Fibroblast of peridontal ligament (primary cell): ENCODE results near the gene NKAIN2.

Source experiments
- DNase-seq: peaks from one replicate; pipeline ENCODE4 v3.0.0-alpha.2; 2010; ENCODE audit errors: extremely low read depth

NKAIN2 gene

DNA sequence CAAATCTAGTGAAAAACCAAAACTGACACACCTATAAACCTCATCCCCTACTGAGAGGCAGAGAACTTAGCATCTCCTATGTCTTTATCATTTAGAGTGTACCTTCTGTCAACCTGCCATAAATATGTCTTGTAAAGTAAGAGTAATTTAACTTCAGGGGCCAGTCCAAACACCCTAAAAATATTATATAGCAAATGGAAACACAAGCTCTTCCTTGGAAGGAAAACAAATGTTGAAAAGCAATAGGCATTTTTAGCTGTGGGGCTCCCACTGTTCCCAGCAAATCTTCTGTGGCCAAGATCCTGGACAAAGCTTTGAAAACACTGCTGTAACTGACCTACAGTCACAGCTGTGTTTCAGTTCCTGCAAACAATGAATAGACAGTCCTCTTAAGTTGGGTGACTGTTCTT is 1018.5 kb downstream of the NKAIN2 start:
- DNase-seq, result no peak

DNA sequence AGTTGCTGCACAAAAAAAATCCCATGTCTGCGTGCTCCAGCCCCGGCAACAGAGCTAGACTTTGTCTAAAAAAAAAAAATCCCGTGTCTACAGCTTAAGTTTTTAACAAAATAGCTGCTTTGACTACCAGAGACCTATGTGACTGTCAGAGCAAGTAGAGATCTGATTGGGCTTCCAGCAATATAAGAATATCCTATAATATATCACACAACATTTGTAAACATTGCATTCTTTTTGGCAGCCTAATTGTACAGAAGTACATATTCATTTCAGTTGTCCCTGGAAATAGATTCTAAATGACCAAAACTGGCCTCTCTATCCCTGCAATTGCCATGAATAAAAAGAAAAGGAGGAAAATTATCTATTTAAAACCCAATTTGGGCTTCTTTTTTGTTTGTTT is 1019.1 kb downstream of the NKAIN2 start:
- DNase-seq, result no peak

DNA sequence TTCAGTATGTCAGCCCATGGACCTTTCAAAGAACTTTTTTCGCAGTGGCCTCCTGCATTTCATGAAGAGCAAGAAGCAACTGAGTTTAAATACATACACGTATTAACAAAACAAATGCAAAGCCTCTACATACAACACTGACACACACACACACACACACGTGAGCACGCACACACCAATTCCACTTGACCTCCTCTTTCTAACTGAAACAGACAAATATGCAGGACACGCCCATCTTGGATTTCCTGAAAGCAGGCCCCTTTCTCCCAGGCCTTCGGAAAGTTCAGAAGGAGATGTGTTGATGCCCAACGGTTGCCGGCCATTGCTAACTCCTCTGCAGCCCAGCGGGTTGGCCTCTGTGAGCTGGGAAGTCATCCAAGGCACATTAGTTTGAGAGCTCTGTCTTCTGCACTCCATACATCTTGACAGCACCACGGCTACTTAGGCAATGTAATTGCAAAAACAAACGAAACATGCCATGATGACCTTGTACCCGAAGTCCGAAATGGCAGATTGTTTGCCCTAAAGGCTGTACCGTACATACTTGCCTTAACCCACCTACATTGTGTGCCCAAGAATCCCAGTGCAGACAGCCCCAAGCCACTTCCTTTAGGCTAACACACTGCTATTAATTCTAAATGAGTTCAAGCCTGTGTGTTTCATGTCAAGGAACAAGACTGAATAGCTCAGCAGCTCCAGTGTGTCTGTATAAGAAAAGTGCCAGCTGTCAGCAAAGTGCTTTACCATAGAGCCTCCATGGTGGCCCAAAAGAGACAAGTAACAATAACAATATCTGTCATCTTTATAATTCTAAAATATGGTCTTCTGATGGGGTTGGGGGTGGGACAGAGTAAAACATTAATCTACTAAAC is 1019.8 kb downstream of the NKAIN2 start:
- DNase-seq, result no peak

DNA sequence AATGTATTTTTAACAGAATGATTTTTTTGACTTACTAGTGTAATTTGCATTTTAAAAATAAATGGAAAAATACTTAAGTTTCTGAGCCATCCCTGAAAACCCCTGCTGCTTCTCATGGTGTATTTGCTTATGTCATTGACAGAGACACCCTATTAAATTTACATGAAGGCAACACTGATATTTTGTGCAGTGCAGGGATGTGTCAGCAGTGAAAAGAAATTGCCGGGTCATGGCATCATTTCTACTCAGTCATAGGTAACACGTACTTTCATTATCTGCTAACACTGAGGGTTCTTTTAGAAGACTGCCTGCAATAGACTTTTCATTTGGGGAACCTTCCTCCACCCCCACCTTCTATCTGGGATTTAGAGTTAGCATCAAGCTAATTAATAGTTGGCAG is 1021.9 kb downstream of the NKAIN2 start:
- DNase-seq, result no peak

DNA sequence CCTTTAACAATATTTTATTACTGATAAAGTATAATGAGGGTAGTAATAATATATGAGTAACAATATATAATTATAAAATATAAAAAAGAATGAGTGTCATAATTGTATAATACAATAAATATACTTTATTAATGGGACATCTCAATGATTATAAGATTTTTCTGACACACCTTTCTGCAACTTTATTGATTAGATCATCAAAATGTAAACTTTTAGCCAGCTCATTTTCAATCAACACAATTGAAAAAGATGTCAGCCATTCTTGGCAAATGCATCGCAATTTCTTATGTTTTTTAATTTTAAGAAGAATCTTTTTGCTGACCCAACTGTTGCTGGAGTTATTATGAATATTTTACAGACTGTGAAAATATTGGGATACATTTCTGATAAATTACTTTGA is 1026.2 kb downstream of the NKAIN2 start:
- DNase-seq, result no peak

DNA sequence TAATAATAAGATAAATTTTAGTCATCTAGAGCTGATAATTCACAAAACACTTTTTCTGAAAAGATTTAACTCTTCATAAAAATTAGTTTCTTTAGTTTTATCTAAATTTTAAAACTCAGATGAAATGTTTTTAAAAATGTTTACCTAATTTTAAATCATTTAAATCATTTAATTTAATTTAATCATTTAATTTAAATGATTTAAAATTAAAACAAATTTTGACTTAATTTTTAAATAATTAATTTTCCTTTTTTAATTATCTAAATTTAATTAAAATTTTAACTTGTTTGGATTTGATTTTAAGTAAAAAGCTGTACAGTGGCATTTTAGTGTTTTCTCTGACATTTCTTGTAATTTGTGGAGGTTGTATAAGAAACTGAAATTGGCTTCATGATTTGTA is 1026.8 kb downstream of the NKAIN2 start:
- no peak for DNase-seq

DNA sequence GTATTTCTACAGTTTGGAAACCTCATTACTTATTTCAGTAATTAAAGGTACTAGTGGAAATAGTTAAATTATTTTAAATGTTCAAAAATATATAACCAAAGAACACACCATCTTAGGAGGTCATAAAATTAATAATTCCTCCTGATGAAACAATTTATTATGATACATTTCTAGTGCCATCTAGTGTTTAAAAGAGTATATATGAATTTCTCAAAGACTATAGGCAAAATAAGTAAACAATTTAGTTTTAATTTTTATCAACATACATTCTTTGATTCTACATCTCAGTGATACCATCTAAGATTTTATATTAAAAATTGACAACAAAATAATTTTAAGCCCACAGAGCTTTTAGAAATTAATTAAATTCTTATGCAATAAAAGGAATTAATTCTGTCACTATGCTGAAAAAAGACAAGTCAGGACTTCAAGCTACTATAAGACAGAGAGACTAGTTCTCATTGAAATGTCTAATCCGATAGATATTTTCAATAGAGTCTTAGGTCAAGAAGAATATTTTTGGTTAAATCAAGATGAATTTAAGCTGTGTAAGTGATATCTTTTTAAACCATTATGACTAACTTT is 1050.8 kb downstream of the NKAIN2 start:
- peak; percentile 20 for DNase-seq

DNA sequence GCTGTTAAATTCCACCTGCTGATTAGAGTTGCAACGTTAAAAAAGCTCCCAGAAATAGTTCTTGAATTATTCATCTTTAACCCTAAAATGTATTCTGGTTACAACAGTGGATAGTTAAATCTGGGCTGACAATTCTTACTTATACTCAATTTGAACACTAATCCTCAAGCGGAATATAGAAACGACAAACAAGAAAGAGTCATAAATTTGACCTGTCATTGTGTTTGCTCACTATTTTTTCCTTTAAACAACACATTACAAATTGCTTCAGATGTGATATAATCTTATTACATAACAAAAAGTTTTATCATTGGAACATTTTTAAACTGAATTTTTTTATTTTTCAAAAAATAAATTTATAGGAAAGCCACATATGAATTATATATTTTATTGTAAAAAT is 1054.1 kb downstream of the NKAIN2 start:
- no peak for DNase-seq

DNA sequence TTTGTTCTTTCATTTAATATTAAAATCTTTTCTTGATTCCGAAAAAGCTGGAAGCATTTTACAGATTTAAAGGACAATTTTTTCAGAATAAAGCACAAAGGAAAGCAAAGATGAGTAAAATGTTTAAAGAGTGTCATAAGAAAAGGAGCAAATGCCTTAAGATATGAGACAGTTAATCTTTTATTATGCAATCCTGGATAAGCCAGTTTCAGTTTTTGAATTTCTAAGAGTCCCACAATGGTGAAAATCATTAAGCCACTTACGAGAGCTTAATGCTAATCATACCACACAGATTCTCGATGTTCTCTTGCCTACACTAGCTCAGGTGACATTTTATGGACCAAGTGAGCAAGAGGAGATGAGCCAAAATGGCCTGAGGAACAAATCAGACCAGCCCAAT is 1054.9 kb downstream of the NKAIN2 start:
- no peak for DNase-seq

DNA sequence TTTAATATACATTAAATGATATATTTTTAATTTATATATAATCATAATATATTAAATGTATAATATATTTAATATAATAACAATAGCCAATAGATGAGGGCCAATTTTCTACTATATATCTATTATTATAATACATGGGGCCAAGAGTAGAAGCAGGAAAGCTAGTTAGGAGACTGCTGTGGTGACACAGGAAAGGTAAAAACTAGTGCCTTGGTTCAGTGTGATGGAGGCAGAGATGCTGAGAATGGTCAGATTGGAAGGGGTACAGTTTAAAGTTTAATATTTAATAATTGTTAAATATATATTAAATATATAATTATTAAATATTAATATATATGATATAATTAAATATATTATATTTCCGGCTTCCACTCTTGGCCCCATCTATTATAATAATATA is 1055.7 kb downstream of the NKAIN2 start:
- DNase-seq, result no peak

DNA sequence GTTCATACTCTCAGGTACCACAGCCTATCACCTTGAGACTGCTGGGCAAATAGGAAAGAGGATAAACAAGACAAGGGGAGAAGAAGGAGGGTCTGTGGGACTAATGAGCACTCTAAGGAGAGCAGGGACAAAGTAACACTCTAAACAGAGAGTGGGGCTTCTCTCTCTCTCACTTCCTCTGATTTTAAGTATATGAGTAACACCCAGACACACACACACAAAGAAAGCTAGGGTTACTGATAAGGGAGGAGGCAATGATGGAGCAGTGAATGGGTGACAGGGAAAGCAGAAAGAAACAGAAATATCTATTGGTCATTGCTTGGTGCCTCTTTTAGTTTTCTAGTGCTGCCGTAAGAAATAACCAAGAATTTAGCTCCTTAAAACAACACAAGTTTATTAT is 1062.4 kb downstream of the NKAIN2 start:
- DNase-seq, result no peak

DNA sequence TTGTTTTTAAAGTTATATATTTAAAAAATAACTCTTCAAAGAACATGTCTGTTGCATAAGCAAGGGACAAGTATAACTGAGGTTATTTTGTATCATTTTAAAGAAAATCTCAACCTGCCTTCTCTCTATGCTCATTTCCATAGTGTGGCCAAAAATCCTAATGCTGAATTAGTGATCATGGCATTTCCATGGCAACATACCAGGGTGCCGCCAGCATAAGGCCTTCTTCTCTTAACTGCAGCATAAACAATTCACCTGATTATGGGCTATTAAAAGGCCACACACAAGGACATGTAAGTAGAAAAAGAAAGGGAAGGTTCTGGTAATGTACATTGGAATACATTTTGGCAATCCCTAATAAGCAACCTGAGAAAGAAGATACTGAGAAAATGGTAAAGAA is 1063.5 kb downstream of the NKAIN2 start:
- DNase-seq, result no peak

DNA sequence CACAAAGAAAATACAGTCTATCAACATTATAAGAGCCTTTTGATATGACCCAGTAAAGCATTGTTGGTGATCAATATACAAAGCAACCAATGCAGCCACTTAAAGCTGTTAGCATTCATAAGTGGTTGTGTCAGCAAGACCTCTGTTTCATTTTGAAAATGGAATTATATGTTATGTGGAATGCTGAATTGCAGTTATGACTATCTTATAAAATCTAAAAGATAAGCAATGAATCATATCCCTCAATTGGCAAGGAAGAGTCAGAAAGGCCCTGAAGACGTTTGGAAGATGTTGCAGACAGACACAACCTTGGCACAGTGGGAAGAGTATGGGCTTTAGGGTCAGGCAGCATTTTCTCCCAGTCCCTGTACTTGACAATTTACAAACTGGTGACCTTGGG is 1064.8 kb downstream of the NKAIN2 start:
- peak; percentile 29 for DNase-seq

DNA sequence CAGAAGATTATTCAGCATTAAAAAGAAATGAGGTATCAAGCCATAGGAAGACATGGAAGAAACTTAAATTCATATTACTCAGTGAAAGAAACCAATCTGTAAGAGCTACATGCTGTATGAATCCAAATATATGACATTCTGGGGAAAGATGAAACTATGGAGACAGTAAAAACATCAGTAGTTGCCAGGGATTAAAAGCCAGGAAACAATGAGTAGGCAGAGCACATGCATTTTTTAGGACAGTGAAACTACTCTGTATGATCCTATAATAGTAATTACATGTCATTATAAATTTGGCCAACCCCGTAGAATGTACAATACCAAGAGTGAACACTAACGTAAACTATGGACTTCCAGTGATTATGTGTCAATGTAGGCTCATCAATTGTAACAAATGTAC is 1065.8 kb downstream of the NKAIN2 start:
- peak; percentile 65 for DNase-seq

DNA sequence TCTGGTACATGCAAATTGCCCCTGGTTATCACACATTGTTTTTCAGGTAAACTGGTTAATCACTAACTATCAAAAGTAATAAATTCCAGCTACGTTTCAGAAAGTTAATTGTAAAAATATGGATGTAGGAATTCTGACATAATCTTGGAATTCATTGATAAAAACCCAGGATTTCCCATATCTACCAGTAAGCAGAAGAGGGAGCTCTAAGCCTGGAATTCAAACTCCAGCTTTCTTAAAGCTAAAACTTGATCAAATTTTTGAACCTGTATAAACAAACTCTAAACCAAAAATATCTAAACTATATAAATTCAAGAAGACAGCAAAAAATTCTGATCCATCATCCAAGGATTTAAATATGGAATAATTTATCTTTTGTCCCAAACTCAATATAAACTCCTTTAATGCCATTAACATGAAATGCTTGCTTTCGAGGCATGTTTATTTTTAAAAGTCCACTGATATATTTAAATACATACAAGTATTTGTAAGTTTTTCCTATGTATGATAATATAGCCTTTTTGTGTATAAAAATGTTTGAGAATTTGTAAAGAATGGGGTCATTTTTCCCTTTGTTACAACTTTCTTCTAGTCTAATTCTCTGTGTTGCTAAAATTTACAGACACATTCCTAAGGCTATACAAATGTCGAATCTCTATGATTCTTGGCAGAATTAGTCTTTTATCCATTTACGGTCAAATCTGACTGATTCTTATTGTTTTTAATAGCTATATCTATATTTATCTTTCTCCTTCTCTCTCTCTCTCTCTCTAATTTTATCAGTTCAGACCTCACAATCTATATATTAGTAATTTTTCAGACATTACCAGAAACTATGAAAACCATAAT is 1067.2 kb downstream of the NKAIN2 start:
- peak; percentile 80 for DNase-seq

DNA sequence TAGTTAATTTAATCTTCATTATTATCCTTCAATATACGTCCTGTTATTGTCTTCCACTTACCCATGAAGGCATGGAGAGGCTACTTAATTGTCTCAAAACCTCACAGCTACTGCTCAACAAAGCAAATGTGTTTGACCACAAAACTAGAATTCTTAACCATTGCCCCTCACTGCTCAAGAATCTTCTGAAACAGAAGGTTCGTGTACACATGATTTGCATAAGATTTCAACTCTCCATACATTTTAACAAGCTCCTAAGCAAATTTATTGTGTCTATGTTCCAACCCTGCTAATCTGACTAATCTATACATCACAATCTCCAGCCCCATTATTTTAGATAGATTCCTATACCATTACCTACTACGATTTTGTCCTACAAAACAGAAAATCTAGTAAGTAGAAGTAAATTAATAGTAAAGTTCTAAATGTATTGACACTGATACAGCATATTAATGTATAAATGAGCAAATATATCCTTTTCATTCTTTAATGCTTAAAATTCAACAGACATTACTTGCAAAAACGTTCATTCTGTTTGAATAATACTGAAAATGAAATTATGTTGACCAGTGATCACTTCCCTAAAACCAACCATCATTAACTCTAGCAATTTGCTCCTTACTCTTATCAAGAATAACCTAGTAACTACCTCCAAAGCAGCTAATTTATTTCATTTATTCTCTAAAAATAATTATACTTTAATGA is 1068.8 kb downstream of the NKAIN2 start:
- no peak for DNase-seq

DNA sequence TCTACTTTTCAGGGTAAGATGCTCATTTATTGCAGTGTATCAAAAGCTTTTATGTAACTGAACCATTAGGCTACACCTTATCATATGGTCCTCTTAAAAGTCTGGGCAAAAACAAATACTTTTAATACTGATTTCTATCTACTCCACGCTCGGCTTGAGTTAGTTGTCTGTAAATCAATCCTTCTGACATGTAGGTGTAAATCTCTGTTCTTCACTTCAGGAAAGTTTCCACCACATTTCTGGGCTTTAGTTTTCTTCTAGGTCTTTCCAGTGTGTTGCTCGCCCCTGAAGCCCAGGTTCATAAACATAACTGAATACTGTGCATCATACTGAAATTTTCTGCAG is 1069.4 kb downstream of the NKAIN2 start:
- DNase-seq, result no peak
